K562 (cell line): ENCODE results near the gene CEP68. TPM values are rescaled to one million over a fixed set of nuclear protein-coding genes. Genes with fewer than 3 reads are reported as not detected.
A peak's percentile ranks its signal among the peaks of the same experiment; 100 is the strongest.

Experiments
- CBX8 ChIP-seq: fragments of 200-600 bp; sonication (generic); IDR thresholded peaks from 2 replicates; pipeline ENCODE4 v1.6.1; 2012; ENCODE audit warnings: borderline replicate concordance, mixed run types, low read depth, mild to moderate bottlenecking, moderate library complexity, mixed read lengths, low read length, control low read depth, inconsistent platforms; ENCODE audit not compliant: poor library complexity, severe bottlenecking; ENCODE audit errors: extremely low read depth
- CCAR2 ChIP-seq: fragments of 200-400 bp; formaldehyde crosslinking; IDR thresholded peaks from 2 replicates; pipeline ENCODE4 v1.6.1; 2017; ENCODE audit warnings: mild to moderate bottlenecking, low read depth, low read length
- CXXC5 ChIP-seq: fragments of 250-450 bp; sonication (Bioruptor Pico); IDR thresholded peaks from 2 replicates; pipeline ENCODE4 v1.8.0; 2022; ENCODE audit warnings: inconsistent platforms, mild to moderate bottlenecking, moderate library complexity
- KLF1 ChIP-seq: fragments of 450-650 bp; IDR thresholded peaks from 2 replicates; pipeline ENCODE4 v1.6.1; 2016; ENCODE audit warnings: missing genetic modification characterization, missing compliant biosample characterization
- MAFG ChIP-seq: fragments of 450-650 bp; conservative IDR thresholded peaks from 2 replicates; pipeline ENCODE4 v1.6.1; 2016; ENCODE audit warnings: missing genetic modification characterization, missing compliant biosample characterization
- SOX6 ChIP-seq: fragments of 450-650 bp; IDR thresholded peaks from 2 replicates; pipeline ENCODE4 v1.6.1; 2014; ENCODE audit warnings: mild to moderate bottlenecking
- ZBTB7A ChIP-seq: IDR thresholded peaks from 2 replicates; pipeline ENCODE4 v1.6.1; 2011; ENCODE audit warnings: low read depth, mild to moderate bottlenecking, low read length, moderate library complexity, borderline replicate concordance; ENCODE audit not compliant: control insufficient read depth
- polyA plus RNA-seq, 8 experiments: library from polyadenylated mRNA; depleted of rRNA in 4 of 8; stranded (reverse) in 5 of 8; unstranded in 3 of 8; fragments of >200 nt; fragmentation: Nextera tagmentation in 2 of 8; fragmentation: Illumina TruSeq in 1 of 8; extraction: Ambion mirVana in 2 of 8; extraction: Trizol in 1 of 8; gene quantifications; 2 replicates each; pipeline versions ENCODE4 v1.2.1 to v1.2.3, GENCODE V29; 2011 to 2014; ENCODE audit warnings: inconsistent platforms in 1 of 8, missing spikeins in 1 of 8
- total RNA-seq, 7 experiments: library from RNA; depleted of rRNA in 6 of 7; stranded (reverse); fragments of >200 nt in 6 of 7; fragmentation: Illumina TruSeq in 2 of 7; extraction: Trizol in 2 of 7; gene quantifications; 2 replicates each; pipeline versions ENCODE4 v1.2.1 to v1.2.3, GENCODE V29; 2011 to 2021; ENCODE audit warnings: low replicate concordance in 1 of 7
- TF ChIP-seq, protein P1 (sequence below): fragments of 250-450 bp; sonication (Bioruptor Pico); IDR thresholded peaks from 2 replicates; pipeline ENCODE4 v1.5.0; 2020; ENCODE audit warnings: mild to moderate bottlenecking
- TF ChIP-seq, protein P2 (sequence below), 2 experiments: fragments of 450-650 bp; conservative IDR thresholded peaks; 2 replicates each; pipeline ENCODE4 v1.6.1; 2017; ENCODE audit warnings: mild to moderate bottlenecking in 2 of 2, moderate library complexity in 2 of 2
- TF ChIP-seq, protein P3 (sequence below), 2 experiments: IDR thresholded peaks in 1 of 2; conservative IDR thresholded peaks in 1 of 2; 2 replicates each; pipeline ENCODE4 v1.6.1; 2016; ENCODE audit warnings: low read depth in 2 of 2, mild to moderate bottlenecking in 1 of 2, missing compliant biosample characterization in 1 of 2, missing genetic modification characterization in 1 of 2, moderate library complexity in 1 of 2
- TF ChIP-seq, protein P4 (sequence below): fragments of 150-350 bp; conservative IDR thresholded peaks from 2 replicates; pipeline ENCODE4 v1.6.1; 2014; ENCODE audit warnings: low read length
- TF ChIP-seq, protein P5 (sequence below): sonication (generic); formaldehyde crosslinking; IDR thresholded peaks from 2 replicates; pipeline ENCODE4 v1.9.0; 2022; ENCODE audit warnings: mild to moderate bottlenecking, missing genetic modification reagents
- TF ChIP-seq, protein P6 (sequence below): IDR thresholded peaks from 2 replicates; pipeline ENCODE4 v1.6.1; 2011; ENCODE audit warnings: borderline replicate concordance, low read depth, mild to moderate bottlenecking, moderate library complexity, low read length; ENCODE audit not compliant: insufficient read depth, poor library complexity, severe bottlenecking

Gene CEP68
- total and polyA plus RNA-seq, 9 of the 15 experiments (the other 6 are each of a cell fraction or from before 2014, with no cell fraction given), result 1.4 to 8.5 (median 5.2) TPM

DNA sequence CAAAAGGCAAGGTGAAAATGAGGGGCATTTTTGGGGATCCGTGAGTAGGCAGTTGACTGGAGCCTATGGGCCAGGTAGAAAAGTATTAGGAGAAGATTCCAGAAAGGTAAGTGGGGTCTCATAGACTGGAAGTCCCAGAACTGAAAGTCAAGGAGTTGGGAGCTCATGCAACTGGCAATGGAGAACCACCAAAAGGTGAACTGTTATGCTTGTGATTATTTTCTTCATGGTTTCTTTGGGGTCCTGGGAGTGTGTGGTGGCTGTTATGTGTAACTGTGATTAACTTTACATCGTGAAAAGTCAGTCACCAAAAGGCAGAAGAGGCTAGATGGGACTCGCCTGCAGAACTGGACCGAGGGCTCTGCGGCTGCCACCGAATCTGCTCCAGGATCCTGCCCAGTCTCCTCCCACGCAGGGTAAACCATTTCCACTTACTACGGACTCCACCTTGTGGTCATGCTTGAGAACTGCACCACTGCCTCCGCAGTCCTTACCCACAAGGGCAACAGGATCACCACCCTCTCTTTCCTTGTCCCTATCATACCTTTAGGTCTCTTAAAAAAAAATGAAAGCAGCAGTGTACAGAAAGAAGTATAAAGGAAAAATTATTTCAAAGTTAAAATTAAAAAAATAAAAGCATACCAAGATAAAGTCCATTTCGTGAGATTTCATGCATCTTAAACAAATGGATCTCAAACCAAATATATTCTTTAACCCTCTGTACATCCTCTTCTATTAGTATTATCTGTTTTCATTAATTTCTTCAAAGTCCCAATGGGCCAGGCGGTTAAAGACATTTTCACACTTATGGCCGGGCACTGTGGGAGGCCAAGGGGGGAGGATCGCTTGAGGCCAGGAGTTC lies 15.6 kb upstream of the CEP68 start (continued):
- TF ChIP-seq CXXC5 (CRISPR knock-in tag) (0 out of 2 replicates have a peak, but pooled peaks have one; percentile 11), MAFG (no peak), ZBTB7A (no peak), CCAR2 (no peak), KLF1 (tag) (no peak), CBX8 (no peak), SOX6 (peak; percentile 30; the same call in 1 of the 2 replicates)
- TF ChIP-seq, protein P1, sequence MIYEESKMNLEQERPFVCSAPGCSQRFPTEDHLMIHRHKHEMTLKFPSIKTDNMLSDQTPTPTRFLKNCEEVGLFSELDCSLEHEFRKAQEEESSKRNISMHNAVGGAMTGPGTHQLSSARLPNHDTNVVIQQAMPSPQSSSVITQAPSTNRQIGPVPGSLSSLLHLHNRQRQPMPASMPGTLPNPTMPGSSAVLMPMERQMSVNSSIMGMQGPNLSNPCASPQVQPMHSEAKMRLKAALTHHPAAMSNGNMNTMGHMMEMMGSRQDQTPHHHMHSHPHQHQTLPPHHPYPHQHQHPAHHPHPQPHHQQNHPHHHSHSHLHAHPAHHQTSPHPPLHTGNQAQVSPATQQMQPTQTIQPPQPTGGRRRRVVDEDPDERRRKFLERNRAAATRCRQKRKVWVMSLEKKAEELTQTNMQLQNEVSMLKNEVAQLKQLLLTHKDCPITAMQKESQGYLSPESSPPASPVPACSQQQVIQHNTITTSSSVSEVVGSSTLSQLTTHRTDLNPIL (CRISPR knock-in tag), result no peak
- TF ChIP-seq, protein P2, sequence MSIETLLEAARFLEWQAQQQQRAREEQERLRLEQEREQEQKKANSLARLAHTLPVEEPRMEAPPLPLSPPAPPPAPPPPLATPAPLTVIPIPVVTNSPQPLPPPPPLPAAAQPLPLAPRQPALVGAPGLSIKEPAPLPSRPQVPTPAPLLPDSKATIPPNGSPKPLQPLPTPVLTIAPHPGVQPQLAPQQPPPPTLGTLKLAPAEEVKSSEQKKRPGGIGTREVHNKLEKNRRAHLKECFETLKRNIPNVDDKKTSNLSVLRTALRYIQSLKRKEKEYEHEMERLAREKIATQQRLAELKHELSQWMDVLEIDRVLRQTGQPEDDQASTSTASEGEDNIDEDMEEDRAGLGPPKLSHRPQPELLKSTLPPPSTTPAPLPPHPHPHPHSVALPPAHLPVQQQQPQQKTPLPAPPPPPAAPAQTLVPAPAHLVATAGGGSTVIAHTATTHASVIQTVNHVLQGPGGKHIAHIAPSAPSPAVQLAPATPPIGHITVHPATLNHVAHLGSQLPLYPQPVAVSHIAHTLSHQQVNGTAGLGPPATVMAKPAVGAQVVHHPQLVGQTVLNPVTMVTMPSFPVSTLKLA (conservative IDR thresholded peaks at IDR 0.05), result 0 out of 4 replicates have a peak, but pooled peaks of 1 of the 2 experiments have one; percentile 22
- TF ChIP-seq, protein P3, sequence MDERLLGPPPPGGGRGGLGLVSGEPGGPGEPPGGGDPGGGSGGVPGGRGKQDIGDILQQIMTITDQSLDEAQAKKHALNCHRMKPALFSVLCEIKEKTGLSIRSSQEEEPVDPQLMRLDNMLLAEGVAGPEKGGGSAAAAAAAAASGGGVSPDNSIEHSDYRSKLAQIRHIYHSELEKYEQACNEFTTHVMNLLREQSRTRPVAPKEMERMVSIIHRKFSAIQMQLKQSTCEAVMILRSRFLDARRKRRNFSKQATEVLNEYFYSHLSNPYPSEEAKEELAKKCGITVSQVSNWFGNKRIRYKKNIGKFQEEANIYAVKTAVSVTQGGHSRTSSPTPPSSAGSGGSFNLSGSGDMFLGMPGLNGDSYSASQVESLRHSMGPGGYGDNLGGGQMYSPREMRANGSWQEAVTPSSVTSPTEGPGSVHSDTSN (CRISPR knock-in tag; IDR thresholded peaks at IDR 0.05; ENCODE audit: low read depth), result no peak
- TF ChIP-seq, protein P3 (tag; conservative IDR thresholded peaks at IDR 0.05; ENCODE audit: low read depth), result no peak
- TF ChIP-seq, protein P4, sequence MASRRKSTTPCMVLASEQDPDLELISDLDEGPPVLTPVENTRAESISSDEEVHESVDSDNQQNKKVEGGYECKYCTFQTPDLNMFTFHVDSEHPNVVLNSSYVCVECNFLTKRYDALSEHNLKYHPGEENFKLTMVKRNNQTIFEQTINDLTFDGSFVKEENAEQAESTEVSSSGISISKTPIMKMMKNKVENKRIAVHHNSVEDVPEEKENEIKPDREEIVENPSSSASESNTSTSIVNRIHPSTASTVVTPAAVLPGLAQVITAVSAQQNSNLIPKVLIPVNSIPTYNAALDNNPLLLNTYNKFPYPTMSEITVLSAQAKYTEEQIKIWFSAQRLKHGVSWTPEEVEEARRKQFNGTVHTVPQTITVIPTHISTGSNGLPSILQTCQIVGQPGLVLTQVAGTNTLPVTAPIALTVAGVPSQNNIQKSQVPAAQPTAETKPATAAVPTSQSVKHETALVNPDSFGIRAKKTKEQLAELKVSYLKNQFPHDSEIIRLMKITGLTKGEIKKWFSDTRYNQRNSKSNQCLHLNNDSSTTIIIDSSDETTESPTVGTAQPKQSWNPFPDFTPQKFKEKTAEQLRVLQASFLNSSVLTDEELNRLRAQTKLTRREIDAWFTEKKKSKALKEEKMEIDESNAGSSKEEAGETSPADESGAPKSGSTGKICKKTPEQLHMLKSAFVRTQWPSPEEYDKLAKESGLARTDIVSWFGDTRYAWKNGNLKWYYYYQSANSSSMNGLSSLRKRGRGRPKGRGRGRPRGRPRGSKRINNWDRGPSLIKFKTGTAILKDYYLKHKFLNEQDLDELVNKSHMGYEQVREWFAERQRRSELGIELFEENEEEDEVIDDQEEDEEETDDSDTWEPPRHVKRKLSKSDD, result no peak
- TF ChIP-seq, protein P5, sequence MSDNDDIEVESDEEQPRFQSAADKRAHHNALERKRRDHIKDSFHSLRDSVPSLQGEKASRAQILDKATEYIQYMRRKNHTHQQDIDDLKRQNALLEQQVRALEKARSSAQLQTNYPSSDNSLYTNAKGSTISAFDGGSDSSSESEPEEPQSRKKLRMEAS (CRISPR knock-in tag), result no peak
- TF ChIP-seq, protein P6, sequence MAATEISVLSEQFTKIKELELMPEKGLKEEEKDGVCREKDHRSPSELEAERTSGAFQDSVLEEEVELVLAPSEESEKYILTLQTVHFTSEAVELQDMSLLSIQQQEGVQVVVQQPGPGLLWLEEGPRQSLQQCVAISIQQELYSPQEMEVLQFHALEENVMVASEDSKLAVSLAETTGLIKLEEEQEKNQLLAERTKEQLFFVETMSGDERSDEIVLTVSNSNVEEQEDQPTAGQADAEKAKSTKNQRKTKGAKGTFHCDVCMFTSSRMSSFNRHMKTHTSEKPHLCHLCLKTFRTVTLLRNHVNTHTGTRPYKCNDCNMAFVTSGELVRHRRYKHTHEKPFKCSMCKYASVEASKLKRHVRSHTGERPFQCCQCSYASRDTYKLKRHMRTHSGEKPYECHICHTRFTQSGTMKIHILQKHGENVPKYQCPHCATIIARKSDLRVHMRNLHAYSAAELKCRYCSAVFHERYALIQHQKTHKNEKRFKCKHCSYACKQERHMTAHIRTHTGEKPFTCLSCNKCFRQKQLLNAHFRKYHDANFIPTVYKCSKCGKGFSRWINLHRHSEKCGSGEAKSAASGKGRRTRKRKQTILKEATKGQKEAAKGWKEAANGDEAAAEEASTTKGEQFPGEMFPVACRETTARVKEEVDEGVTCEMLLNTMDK, result no peak
